ENCODE results near the gene TAPT1.

The TAPT1 gene

DNA sequence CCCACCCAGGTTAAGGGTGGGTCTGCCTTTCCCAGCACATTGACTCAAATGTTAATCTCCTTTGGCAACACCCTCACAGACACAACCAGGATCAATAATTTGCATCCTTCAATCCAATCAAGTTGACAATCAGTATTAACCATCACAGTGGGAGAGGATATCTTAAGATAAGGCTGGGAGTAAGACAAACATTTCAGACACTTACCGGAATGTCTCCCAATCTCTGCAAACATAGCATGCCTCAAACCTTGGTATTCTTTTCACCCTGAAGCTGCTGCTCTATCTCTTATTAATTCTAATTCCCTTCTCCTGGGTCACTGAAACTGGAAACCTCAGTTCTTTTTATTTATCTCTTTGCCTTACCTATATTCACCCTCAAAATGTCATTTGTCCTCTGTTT lies 19.0 kb upstream of the TAPT1 start:
- no peak for DNase-seq

DNA sequence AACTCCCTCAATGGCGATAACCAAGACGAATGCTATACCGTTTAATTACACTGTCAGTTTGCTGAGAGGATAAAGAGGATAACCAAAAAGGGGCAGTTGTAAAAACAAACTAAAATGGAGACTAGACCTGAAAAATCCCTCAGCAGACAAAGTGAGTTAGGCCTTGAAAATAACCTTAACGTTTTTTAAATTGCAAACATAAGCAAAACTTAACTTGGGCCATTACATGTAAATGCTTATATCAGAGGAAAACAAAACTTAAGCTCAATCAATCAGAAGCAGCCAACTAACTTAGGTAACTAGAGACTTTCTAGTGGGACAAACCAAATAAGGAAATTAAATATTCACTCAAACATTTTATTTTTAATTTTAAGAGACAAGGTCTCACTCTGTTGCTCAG lies 17.0 kb upstream of the TAPT1 start:
- DNase-seq = no peak

DNA sequence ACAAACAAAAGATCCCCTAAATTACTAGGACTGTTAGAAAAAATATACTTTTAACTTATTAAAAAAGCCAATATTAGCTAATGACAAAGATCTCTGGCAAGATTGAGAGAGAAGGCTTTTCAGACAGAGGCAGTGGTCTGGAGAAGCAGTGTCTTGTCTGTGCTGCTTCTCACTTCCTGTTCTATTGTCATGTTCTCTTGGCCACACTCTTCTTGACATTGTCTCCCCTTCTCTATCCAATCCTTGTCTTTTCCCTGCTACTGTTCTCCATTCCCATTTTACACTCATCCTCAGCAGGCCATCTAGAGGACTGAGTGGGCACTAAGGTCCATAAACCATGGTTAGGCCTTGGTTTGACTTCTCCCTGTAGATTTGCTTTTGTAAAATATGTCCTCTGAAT lies 14.0 kb upstream of the TAPT1 start:
- no peak for DNase-seq

DNA sequence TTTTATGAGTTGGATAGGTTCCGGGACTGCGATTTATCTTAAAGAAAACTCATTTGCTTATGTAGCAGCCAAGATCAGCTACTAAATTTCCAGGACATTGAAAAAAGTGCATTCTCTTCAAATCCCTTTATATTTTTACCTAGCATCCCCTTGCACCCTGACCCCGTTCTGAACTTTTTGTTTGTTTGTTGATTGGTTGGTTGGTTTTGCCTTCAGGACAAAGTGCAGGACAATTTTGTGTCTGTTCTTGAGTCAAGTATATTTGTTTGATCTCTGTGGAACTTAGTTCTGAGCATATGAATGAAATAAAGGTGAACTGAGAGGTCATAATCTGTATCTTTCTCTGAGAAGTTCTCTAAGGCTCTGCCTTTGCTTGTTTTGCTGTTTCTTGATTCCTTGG lies 12.8 kb upstream of the TAPT1 start:
- DNase-seq = no peak

DNA sequence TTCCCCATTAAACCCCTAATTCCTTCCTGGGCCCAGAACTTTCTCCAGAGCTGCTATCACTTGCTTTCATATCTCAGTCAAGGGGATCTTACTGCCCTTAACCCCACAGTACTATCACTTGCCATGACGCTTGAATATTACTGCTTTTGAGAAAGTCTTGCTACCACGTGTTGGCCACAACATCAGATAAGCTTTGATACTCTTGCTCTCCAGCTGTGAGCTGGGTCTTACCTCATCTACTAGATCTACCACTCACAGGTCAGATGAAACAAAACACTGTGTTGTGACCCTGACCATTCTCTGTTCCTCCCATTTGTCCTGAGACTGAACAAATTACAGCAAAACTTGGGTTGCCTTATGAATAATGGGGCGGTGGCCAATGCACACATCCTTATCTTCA lies 12.1 kb upstream of the TAPT1 start:
- DNase-seq = no peak

DNA sequence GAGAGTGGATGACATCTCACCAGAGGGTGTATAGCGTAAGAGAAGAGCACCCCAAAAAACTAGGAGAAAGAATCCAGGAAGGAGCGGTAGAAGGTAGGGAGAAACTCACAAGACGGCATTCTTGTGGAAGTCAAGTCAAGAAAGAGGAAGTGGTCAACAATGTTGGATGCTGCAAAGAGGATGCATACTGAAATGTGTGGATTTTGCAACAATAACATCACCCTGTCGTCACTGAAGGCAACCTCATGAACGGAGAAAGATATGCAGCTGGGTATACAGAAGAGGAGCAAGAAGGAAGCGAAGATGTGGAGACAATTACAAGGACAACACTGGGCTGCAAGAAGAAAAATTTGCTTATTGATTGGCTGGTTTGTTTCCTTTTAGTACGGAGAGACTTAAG lies 11.4 kb upstream of the TAPT1 start:
- no peak for DNase-seq

DNA sequence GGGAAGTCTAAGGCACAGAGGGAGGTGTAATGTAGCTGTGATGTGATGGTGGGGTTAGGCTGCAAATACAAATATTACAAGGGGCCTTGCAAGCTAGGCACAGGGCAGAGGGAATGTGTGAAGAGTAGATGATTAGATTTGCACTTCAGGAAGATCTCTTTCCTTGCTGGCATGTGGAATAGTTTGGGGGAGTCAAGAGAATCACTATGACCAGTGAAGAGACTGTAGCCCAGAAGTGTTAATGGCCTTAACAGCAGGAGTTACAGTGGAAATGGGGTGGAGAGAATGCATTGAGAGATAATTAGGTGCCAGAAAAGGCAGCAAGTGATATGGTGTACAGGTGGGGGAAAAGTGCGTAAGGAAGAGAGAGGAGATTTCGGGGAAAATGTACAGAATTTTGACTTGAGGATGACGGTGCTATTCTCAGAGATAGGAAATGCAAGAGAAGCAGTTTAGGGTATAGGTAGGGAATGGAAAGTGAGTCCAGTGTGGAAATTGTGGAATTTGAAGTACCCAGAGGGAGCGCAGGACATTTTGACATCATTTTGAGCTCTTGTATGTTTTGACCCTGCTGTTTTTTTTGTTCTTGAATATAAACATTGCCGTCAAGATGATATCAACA lies 10.2 kb upstream of the TAPT1 start:
- no peak for DNase-seq

DNA sequence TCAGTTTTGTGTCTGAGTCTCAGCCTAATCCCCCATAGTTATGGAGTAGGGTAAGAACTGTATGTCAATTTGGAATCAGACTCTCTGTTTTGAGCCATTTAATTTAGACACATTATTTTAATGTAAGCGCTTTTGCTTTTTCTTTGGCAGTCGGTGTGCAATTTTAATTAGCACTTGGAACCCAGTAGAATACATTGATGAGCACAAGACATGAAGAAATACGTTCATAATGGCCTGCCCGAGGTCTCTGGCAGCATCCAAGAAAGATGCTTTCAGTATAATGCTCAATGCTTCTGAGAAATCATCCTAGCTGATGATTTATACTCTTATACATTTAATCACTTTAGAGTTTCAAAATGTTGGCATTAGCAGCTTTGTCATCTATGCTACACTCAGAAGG lies 8.9 kb upstream of the TAPT1 start:
- DNase-seq = no peak

DNA sequence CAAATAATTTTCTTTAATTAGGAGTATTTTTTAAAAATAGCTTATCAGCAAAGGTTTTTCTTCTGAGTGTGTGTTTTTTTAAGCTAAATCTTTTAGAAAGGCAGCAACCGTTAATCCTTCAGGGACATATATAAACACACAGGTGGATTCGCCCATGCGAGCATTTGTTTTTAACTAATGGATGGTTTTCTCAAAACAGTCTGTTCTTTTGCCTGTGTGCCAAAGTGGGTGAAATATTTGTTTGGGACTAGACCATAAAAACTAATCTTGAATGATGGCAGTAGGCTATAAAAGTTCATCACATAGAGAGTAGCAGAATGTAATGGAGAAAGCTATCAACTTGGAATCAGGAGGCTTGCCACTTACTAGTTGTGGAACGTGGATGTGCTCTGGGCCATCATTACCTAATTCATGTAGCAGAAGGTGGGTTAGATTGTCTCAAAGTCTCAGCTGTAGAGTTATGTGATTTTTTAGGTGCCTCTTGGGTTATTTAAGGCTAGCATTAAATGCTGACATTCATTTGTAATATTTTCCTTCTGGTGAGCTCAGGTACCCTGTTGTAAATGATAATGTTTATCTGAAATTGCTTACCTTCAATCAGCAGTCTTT lies 7.4 kb upstream of the TAPT1 start:
- DNase-seq = no peak

DNA sequence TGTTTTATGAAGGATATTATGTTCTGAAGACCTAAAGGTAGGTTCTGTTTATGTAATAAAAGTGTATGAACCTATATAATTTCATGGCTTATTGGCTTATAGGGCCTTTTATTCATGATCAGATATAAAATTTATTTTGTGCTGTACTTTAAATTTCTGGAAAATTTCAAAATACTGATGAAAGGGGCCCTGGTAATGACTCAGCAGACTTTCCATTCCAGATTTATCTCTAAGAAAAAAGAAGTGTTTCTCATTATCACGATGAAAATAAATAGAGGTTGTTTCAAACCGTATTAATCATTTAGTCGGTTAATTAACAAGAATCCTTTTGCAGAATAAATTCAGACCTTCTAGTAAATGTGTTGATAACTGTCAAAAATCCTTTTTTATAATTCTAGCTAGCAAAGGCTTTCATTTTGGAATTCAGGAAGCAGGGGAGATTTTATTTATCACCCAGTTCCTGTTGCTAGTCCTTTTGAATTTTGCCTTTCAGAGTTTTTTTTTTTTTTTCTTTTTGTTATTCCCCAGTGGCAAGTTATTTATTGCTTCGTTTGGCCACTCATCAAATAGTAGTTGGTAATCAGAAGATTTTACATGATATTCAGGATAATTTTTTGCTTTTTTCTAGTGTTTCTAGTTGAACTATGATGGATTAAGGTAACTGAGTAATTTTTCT lies 5.4 kb upstream of the TAPT1 start:
- no peak for DNase-seq

DNA sequence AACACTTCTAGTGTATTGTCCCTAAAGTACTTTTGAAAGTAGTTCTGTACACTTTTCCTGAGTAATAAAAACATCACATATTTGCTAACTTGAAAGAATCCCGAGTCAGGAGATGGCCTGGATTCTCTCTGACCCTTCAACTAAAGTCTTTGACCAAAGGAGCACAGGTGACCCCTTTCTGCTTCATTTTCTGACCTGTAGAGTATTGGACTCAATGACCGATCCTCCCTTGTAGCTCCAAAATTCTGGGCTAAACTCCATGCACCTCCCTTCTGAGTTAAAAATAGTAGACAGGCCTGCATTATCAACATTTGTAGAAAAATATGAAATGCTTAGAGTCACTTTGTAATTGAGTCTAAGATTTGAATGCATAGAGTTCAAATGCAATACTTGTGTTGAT lies 4.0 kb upstream of the TAPT1 start:
- DNase-seq = no peak

DNA sequence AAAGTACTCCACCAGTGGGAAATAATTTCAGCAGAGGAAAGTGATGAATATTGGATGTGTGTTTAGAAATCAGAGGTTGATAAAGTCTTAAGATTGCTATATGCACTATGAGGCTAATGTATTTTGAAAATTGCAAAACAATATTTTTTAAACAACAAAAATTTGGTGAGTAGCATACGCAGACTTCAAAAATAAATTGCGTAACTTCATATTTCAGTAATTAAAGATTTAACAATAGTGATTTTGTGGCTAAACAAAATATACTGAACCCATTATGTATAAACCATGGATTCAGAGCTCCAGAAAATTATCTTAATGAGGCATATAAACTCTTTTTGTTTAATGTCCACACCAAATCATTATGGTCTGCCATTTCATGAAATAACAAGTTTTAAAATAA lies 3.3 kb upstream of the TAPT1 start:
- DNase-seq = no peak

DNA sequence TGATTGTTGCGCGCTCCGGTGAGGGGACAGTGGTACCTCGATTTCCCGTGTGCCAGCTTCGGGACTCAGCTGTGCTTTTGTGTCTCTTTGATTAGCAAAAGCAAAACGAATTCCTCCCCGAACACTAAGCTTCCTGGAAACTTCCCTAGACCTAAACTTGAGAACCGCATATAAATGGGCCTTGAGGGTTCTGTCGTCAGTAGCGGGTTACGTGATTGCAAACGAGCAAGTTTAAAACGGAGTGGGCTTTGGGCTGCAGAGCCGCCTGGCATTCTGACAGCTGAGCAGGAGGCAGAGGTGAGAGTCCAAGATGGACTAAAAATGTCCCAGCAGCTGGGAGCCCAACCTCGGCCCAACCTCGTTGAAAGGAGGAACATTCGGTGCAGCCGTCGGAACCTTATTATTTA lies 1.2 kb upstream of the TAPT1 start:
- DNase-seq = peak; percentile 54

DNA sequence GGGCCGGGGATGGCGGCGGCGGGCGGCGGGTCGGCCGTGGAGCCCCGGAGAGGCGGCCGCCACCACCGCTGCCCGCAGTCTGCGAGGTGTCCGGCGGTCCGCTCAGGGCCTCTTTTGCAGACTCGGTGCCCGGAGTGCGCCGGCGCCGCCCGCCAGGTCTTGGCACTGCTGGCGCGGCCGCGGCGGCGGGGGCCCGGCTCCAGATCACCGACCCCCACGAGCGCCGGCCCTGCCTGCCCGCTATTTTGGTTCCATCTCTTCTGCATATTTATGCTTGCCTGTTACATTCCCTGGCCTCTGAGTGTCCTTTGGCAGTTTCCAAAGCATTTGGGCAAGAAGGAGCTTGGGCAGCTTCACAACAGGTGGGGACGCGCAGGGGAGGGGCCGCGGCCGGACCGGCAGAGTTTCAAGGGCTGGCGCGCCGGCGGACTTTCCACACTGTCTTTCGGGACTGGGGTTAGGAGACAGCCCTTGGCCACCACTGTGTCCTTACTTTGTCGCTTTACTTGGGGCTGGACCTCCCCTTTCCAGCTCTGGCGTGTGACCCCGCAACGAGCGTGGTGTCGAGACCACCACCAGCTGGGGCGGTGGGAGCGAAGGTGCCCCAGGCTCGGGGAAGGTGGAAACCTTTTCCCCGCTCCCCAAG lies 668 bp upstream of the TAPT1 start:
- DNase-seq = peak; percentile 56

DNA sequence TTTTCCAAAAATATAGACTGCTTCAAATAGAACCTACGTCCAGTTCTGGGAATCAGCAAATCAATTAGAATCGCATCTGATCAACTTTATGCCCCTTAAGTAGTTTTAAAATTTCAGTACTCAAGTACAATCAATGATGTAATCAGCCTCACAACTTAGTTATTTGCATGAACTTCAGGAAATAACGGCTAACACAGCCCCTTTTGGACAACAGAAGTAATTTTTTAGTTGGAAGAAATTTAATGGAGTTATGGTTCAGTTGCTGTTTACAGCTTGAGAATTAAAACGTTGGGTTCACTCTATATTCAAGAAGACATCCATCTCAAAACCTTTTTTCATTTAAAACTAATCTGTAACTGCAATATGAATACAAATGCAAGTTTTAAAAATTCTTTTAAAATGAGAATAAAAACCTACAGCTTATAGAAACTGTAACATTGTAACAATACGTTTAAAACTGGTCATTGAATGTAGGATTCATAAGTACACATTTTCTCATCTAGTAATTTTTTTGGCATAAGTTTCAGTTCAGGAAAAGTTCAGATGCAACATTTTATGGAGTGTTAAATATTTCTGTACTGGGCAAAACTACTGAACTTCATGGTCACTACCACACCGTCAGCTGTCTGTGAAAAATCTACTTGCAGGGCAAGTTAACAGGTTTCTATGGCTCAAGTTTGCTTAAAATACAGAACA lies 956 bp downstream of the TAPT1 start:
- no peak for DNase-seq

DNA sequence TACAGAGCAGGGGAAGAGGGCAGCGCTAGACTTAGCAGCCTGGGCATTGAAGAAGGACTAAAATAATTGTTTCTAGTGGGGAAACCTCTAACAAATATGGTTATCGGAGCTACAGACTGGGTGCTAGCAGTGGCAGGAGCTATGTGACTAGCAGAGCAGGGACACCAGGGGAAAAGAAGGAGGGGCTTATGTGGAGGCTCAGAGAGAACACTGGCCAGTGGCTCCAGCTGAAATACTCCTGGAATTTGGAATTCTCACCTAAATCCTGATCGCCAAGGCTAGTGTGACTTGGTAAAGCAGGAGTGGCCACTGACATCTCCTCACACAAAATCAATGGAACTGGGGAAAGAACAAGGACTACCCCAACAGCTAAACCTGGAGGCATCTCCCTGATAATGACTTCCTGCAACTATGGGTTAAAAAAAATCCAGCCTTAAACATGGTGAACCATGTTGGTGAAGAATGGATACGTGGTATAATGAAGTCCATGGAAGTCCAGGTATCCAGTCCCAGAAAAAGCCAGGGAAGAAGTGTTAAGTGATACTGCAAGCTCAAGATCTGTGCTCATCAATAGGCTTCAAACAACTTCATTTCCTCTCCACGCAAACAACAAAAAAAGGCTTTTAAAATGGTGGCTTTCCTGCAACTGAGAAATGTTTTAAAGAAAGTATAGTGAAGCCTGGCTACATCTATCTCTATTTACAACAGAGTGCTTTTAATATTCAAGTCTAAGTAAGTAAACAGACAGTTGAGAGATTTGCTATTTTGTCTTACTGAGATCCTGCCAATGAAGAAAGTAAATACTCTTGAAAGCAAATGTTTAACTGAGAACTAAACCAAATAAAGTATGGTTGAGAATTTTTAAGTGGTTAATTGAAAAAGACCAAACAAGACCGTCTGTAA lies 1.8 kb downstream of the TAPT1 start:
- DNase-seq = no peak

DNA sequence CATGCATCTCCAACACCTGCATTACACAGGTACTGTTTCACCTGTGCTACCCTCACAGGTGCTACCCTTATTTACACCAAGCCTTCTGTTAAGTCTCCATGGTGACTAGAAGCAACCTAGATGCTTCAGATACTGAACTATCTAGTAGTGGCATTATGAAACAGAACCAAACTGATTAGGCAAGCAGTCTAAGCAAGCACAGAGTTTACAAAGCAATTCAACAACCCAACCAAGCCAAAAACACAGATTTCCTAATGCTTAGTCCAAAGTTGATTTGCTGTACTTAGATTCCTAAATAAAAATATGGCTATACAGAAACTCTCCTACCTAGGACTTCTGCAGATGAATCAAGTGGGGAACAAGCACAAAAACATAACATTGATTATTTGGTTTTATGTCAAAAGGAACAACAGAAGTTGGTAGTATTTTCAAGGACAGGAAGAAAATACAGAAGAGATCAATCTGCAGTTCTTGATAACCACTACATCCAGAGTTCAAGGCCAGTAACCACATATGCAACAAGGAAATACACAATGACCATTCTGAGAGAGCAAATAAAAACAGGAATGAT lies 3.2 kb downstream of the TAPT1 start:
- no peak for DNase-seq

DNA sequence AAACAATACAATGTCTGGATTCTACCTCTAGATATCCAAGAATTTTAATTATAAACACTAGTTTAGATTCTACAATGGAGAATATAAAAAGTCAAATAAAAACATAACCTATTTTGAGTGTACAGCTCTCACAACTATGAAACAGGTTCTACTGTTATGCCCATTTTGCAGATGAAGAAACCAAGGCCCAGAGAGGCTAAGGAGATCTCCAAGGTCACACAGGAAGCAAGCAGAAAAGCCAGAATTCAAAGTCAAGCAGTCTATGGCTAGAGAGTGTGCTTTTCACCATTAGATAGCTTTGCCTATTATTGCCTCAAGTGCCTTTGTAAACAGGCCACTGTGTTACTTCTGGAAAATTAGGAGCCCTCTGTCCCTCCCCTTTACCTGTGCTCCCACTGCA lies 7.3 kb downstream of the TAPT1 start:
- no peak for DNase-seq

DNA sequence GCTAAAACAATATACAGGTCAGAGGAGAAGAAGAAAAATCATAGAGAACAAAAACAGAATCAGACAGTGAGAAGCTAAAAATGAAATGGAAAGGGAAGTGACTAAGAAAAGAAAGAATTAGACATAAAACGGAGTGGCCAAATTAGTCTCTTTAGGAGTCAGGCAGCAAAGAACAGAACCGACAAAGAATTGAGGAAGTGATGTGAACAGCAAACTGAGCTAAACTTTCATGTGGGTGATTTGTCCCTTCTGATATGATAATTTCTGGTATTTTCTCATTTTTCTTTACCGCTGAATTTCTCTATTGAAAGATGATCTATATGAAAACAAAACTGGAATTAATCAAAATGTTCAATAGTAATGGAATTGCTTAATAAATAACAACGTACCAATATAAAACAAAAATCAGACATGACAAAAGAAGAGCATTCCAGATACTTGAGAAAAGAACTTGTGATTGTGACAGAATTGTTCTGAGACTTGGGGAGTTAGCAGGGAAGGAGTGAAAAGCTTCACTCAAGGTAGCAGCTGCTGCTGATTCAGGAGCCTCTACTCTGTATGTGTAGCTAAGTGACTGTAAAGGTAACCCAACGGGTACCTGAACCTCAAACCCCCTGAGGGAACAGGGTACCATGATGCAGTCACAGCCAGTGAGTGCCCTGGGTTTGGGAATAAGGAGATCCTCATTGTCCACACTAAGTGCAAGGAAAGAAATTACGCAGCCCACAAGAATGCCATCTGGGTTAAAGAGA lies 8.8 kb downstream of the TAPT1 start:
- no peak for DNase-seq

DNA sequence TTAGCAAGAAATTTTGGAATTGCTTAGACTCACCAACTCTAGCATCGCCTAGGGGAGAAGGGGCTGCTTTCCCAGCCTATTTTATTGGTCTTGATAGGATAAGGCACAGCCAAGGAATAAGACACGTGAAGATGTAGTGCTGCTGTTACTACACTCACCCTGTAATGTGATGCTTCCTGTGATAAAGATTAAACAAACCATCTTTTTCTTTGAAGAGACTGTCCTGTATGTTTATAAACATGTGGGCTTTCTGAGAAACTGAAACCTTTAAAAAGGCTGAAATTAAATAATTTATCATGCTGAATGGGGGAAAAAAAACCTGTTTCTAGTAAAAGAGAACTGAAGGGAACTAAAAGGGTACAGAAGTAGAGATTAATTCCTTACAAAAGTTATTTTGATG lies 13.2 kb downstream of the TAPT1 start:
- no peak for DNase-seq

DNA sequence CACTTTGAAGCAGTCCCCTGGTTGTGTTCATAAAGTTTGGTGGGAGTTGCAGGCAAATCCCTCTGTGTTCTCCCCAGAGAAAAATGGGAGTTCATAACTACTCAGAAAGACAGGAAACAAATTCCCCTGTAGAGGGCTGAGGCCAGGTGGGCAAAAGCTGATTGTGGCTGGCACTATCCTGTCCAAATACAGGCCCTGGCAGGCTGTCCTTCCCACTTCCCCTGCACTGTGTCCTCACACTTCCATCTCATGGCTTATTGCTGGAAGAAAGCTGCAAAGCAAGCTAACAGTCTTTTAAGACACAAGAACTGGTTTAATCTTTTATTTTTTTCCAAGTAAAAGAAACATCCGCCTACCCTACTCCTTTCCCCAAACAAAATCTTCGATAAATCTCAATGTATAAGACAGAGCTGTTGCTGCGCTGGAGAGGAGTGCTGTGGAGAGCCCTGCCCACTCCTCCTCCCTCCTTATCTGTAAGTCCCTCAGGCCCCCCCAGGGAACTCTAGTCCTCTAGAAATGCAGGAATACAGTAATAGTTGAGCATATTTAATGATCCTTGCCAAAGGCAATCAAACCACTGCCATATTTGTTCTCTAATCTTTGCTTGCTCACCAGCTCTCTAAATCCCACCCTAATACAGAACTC lies 14.0 kb downstream of the TAPT1 start:
- no peak for DNase-seq
